Renal pelvis (tissue), 4 donors: ENCODE results near the gene ETS1. TPM values are rescaled to one million over a fixed set of nuclear protein-coding genes. Genes with fewer than 3 reads are reported as not detected.

Experiments
- DNase-seq: peaks from one replicate; pipeline ENCODE4 v3.0.0-alpha.2; 2013
- polyA plus RNA-seq, 3 donors: library from polyadenylated mRNA; unstranded; fragments of 120-200 nt; gene quantifications; one replicate each; pipeline ENCODE4 v1.2.1, GENCODE V29; 2013; ENCODE audit not compliant: insufficient read length in 3 of 3

Gene ETS1
- polyA plus RNA-seq, 3 donors: 64.4 to 68.6 (median 66.8) TPM

- no peak for DNase-seq
Measured at GRCh38 chr11:128621601-128622501, 34.5 kb upstream of the ETS1 start.

GRCh38 chr11:128620309-128621100, 33.1 kb upstream of the ETS1 start:
- DNase-seq: no peak

GRCh38 chr11:128619540-128620308, 32.4 kb upstream of the ETS1 start:
- DNase-seq: no peak

- no peak for DNase-seq
Measured at GRCh38 chr11:128619007-128619406, 31.6 kb upstream of the ETS1 start.

- no peak for DNase-seq
Measured at GRCh38 chr11:128618603-128619002, 31.2 kb upstream of the ETS1 start.

GRCh38 chr11:128616161-128616560, 28.8 kb upstream of the ETS1 start:
- no peak for DNase-seq

- DNase-seq: no peak
Measured at GRCh38 chr11:128615612-128616011, 28.3 kb upstream of the ETS1 start.

GRCh38 chr11:128615076-128615475, 27.7 kb upstream of the ETS1 start:
- DNase-seq: no peak

GRCh38 chr11:128614026-128614425, 26.7 kb upstream of the ETS1 start:
- no peak for DNase-seq

- DNase-seq: no peak
Measured at GRCh38 chr11:128613300-128613995, 26.1 kb upstream of the ETS1 start.

GRCh38 chr11:128610721-128611617, 23.6 kb upstream of the ETS1 start:
- no peak for DNase-seq

- no peak for DNase-seq
Measured at GRCh38 chr11:128609785-128610184, 22.4 kb upstream of the ETS1 start.

GRCh38 chr11:128608746-128609407, 21.5 kb upstream of the ETS1 start:
- DNase-seq: no peak

GRCh38 chr11:128607819-128608218, 20.5 kb upstream of the ETS1 start:
- DNase-seq: no peak

GRCh38 chr11:128604723-128605122, 17.4 kb upstream of the ETS1 start:
- DNase-seq: no peak

- DNase-seq: no peak
Measured at GRCh38 chr11:128603752-128604414, 16.5 kb upstream of the ETS1 start.

- no peak for DNase-seq
Measured at GRCh38 chr11:128603003-128603696, 15.8 kb upstream of the ETS1 start.

- DNase-seq: no peak
Measured at GRCh38 chr11:128599729-128600128, 12.4 kb upstream of the ETS1 start.
